Tibial nerve (tissue), 4 donors: ENCODE measurements around the gene NPVF. TPM values are rescaled to one million over a fixed set of nuclear protein-coding genes. Genes with fewer than 3 reads are reported as not detected.

Experiments used
- DNase-seq, 2 donors: peaks; one replicate each; pipeline ENCODE4 v3.0.0-alpha.2; 2019; ENCODE audit warnings: low spot score in 2 of 2
- H3K27ac ChIP-seq, 4 donors: fragments of 200-600 bp; sonication (generic) in 3 of 4; one replicate each; pipeline ENCODE4 v1.5.1; 2017 to 2019; ENCODE audit warnings: mild to moderate bottlenecking in 1 of 4
- H3K27me3 ChIP-seq, 2 donors: fragments of 200-600 bp; sonication (generic) in 1 of 2; one replicate each; pipeline versions ENCODE4 v1.5.1 to v1.6.0; 2017 to 2019
- H3K36me3 ChIP-seq, 3 donors: fragments of 200-600 bp; sonication (generic); one replicate each; pipeline ENCODE4 v1.5.1; 2018 to 2019
- H3K4me1 ChIP-seq, 4 donors: fragments of 200-600 bp; sonication (generic) in 3 of 4; one replicate each; pipeline ENCODE4 v1.5.1; 2017 to 2019
- H3K4me3 ChIP-seq, 4 donors: fragments of 200-600 bp; sonication (generic) in 3 of 4; one replicate each; pipeline ENCODE4 v1.5.1; 2017 to 2019; ENCODE audit warnings: mild to moderate bottlenecking in 1 of 4, moderate library complexity in 1 of 4
- H3K9me3 ChIP-seq, 4 donors: fragments of 200-600 bp; sonication (generic) in 3 of 4; one replicate each; pipeline ENCODE4 v1.5.1; 2017 to 2019
- EP300 ChIP-seq, 2 donors: sonication (generic); formaldehyde crosslinking; IDR thresholded peaks; one replicate each; pipeline ENCODE4 v1.6.1; 2017; ENCODE audit warnings: antibody characterized with exemption in 2 of 2, mild to moderate bottlenecking in 1 of 2
- POLR2A ChIP-seq, 2 donors: fragments of 450-650 bp; IDR thresholded peaks; one replicate each; pipeline ENCODE4 v1.6.1; 2017; ENCODE audit warnings: antibody characterized with exemption in 2 of 2, mild to moderate bottlenecking in 2 of 2, moderate library complexity in 2 of 2
- WGBS, 2 donors: methylation state at CpG; one replicate each; pipeline ENCODE4 v1.1.5; 2018; 5-methylcytosine and 5-hydroxymethylcytosine counted together
- total RNA-seq, 4 donors: library from RNA; depleted of rRNA; stranded (reverse); fragments of >200 nt; gene quantifications; one replicate each; pipeline ENCODE4 v1.1.0, GENCODE V29; 2016
- TF ChIP-seq, protein P1 (sequence below), 5 experiments: fragments of 200-600 bp in 3 of 5; fragments of 450-650 bp in 2 of 5; sonication (generic) in 3 of 5; IDR thresholded peaks; one replicate each; pipeline ENCODE4 v1.5.1; 2016 to 2019; ENCODE audit warnings: antibody characterized with exemption in 5 of 5, mild to moderate bottlenecking in 3 of 5, moderate library complexity in 2 of 5

NPVF gene
- total RNA-seq, 4 donors from 2014 or later: not detected

DNA sequence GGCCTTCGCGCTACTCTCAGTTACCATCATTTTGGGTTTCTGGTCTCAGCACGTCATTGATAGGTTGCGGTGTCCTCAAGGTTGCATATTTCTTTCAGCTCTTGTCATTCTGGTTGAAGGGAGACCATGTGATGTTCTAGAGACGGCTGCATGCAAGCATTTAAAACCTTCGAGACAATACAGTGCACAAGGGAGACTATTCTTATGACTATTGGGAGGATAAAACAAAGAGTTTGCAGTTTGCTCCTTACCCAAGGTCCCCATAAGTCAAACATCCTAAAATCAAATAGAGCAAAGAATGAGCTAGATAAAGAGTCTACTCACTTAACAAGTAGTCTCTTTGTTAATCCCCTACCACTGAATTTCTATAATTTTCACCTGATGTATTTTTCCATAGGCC lies 39.1 kb downstream of the NPVF start:
- TF ChIP-seq POLR2A (IDR thresholded peaks at IDR 0.05): no peak
- no peak for TF ChIP-seq EP300 (IDR thresholded peaks at IDR 0.05)
- TF ChIP-seq, protein P1, sequence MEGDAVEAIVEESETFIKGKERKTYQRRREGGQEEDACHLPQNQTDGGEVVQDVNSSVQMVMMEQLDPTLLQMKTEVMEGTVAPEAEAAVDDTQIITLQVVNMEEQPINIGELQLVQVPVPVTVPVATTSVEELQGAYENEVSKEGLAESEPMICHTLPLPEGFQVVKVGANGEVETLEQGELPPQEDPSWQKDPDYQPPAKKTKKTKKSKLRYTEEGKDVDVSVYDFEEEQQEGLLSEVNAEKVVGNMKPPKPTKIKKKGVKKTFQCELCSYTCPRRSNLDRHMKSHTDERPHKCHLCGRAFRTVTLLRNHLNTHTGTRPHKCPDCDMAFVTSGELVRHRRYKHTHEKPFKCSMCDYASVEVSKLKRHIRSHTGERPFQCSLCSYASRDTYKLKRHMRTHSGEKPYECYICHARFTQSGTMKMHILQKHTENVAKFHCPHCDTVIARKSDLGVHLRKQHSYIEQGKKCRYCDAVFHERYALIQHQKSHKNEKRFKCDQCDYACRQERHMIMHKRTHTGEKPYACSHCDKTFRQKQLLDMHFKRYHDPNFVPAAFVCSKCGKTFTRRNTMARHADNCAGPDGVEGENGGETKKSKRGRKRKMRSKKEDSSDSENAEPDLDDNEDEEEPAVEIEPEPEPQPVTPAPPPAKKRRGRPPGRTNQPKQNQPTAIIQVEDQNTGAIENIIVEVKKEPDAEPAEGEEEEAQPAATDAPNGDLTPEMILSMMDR (IDR thresholded peaks at IDR 0.05): no peak
- Histone ChIP-seq H3K27me3 (no peaks in the 10 kb centered on the region), H3K4me3 (no peak overlapping the region), H3K27ac (no peak overlapping the region), H3K9me3 (no peaks in the 10 kb centered on the region), H3K36me3 (no peaks in the 10 kb centered on the region), H3K4me1 (no peaks in the 10 kb centered on the region)
- DNase-seq: no peak
- WGBS, 2 donors: 81% methylated on average over 6 of the region's 6 CpGs

DNA sequence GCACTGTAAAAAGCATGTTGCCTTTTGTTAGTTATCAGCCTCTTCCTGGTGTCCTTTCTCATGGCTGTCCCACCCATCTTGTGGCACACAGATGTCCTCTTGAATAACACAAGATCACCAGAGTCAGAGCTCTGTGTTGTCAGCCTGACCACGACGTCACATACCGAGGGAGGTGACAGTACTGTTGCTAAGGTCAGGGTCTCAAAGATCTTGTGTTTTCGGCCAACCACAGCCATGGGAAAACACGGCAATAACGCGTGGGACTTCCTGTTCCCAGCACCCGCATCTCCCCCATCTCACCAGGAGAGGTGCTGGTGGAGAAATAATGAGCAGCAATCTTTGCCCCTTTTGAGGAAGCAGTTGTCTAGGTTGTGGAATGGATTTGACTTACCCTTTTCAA lies 40.4 kb downstream of the NPVF start:
- Histone ChIP-seq H3K9me3 (no peaks in the 10 kb centered on the region), H3K27ac (no peak overlapping the region), H3K27me3 (no peaks in the 10 kb centered on the region), H3K4me3 (no peak overlapping the region), H3K4me1 (no peaks in the 10 kb centered on the region), H3K36me3 (no peaks in the 10 kb centered on the region)
- TF ChIP-seq EP300 (IDR thresholded peaks at IDR 0.05): no peak
- no peak for TF ChIP-seq POLR2A (IDR thresholded peaks at IDR 0.05)
- TF ChIP-seq, protein P1 (IDR thresholded peaks at IDR 0.05): no peak
- WGBS, 2 donors: 89 to 91% methylated on average over 8 of the region's 8 CpGs
- DNase-seq: no peak

DNA sequence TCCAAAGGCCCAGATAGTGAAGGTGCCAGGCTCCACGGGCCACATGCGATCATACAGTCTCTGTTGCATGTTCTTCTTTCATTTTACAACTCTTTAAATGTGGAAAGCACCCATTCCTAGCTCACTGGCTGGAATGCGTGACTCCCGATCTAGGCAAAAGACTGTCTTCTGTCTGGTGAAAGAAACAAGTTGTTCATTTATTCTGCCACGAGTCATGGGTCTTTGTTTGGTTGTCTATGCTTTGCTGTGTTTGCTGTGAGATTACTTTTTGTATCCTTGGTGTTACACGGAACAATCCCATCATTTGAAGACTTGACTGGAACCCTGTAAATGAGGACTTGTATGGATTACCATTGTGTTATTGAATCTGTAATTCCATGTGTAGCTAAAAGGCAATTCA lies 41.9 kb downstream of the NPVF start:
- Histone ChIP-seq H3K4me3 (no peak overlapping the region), H3K36me3 (no peaks in the 10 kb centered on the region), H3K27ac (peak overlapping the region in 2 of 4 donors; percentile 8 to 60), H3K27me3 (no peaks in the 10 kb centered on the region), H3K9me3 (no peaks in the 10 kb centered on the region), H3K4me1 (no peaks in the 10 kb centered on the region)
- TF ChIP-seq EP300 (IDR thresholded peaks at IDR 0.05) (no peak), POLR2A (IDR thresholded peaks at IDR 0.05) (no peak)
- TF ChIP-seq, protein P1 (IDR thresholded peaks at IDR 0.05): no peak
- WGBS, 2 donors: 56 to 58% methylated on average over 6 of the region's 6 CpGs
- no peak for DNase-seq

DNA sequence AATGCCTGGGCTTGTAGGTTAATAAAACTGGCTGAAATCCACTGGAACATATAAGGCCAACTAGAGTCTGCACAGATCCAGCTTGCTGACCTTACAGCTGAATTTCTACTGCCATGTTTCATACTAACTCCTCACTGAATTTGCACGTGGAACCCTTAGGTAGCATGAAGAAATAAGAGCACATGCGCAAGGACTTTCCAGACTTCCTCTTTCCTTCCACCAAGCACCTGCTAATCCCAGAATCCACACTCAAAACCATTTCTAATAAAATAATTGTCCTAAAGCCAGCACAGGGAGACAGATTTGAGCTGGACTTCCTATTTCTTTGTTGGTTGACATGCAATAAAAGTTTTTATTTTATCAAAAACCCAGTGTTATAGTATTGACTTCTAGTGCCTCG lies 46.8 kb downstream of the NPVF start:
- Histone ChIP-seq H3K9me3 (no peaks in the 10 kb centered on the region), H3K4me1 (peaks cover 0 to 15% (median 0%) of the 10 kb centered on the region in 4 donors), H3K27me3 (no peaks in the 10 kb centered on the region), H3K36me3 (no peaks in the 10 kb centered on the region), H3K4me3 (no peak overlapping the region), H3K27ac (no peak overlapping the region)
- TF ChIP-seq, protein P1 (IDR thresholded peaks at IDR 0.05): no peak
- TF ChIP-seq EP300 (IDR thresholded peaks at IDR 0.05) (no peak), POLR2A (IDR thresholded peaks at IDR 0.05) (no peak)
- 89 to 92% methylated on average over 3 of the region's 3 CpGs for WGBS, 2 donors
- DNase-seq: no peak

DNA sequence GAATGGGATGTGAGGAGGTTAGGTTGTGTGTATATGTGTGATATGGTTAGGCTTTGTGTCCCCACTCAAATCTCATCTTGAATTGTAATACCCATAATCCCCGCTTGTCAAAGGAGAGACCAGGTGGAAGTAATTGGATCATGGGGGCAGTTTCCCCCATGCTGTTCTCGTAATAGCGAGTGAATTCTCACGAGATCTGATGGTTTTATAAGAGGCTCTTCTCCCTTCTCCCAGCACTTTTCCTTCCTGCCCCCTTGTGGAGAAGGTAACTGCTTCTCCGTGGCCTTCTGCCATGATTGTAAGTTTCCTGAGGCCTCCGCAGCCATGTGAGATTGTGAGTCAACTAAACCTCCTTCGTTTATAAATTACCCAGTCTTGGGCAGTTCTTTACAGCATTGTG lies 47.3 kb downstream of the NPVF start:
- H3K36me3 ChIP-seq: no peaks in the 10 kb centered on the region
- peak overlapping the region in 3 of 4 donors; percentile 72 to 96 (median 84) for H3K4me3 ChIP-seq
- no peaks in the 10 kb centered on the region for H3K9me3 ChIP-seq
- DNase-seq: no peak
- WGBS, 2 donors: 83 to 84% methylated on average over 7 of the region's 7 CpGs
- H3K4me1 ChIP-seq: peaks cover 0 to 15% (median 0%) of the 10 kb centered on the region in 4 donors
- no peak for TF ChIP-seq POLR2A (IDR thresholded peaks at IDR 0.05)
- TF ChIP-seq, protein P1 (IDR thresholded peaks at IDR 0.05): no peak
- H3K27me3 ChIP-seq: no peaks in the 10 kb centered on the region
- peak overlapping the region in 2 of 4 donors; percentile 93 to 96 for H3K27ac ChIP-seq
